ENCODE data around the gene ZNF391. TPM values are rescaled to one million over a fixed set of nuclear protein-coding genes. Genes with fewer than 3 reads are reported as not detected.

Gene ZNF391
- total RNA-seq, 3 donors from 2014 or later, result 2.1 to 5.9 (median 5.2) TPM

- Histone ChIP-seq H3K4me3 (no peak overlapping the region), H3K36me3 (no peaks in the 10 kb centered on the region), H3K27me3 (no peaks in the 10 kb centered on the region), H3K4me1 (no peaks in the 10 kb centered on the region), H3K9me3 (peaks cover 7 to 8% of the 10 kb centered on the region in 2 donors), H3K27ac (no peak overlapping the region)
- no peak for TF ChIP-seq POLR2A (IDR thresholded peaks at IDR 0.05)
- TF ChIP-seq POLR2AphosphoS5 (IDR thresholded peaks at IDR 0.05), result no peak
- TF ChIP-seq CTCF (IDR thresholded peaks at IDR 0.05), result no peak
- intact Hi-C loops (cut with DNase I; ENCODE audit: low total_unique reads), result no loop called here
- DNase-seq (ENCODE audit: low spot score in 2 of 2), result no peak
Observed at GRCh38 chr6:27426045-27426620, 37.6 kb downstream of the ZNF391 start.

GRCh38 chr6:27428502-27428901 is 39.9 kb downstream of the ZNF391 start:
- TF ChIP-seq POLR2AphosphoS5 (IDR thresholded peaks at IDR 0.05) (no peak), POLR2A (IDR thresholded peaks at IDR 0.05) (no peak), CTCF (IDR thresholded peaks at IDR 0.05) (no peak)

DNA sequence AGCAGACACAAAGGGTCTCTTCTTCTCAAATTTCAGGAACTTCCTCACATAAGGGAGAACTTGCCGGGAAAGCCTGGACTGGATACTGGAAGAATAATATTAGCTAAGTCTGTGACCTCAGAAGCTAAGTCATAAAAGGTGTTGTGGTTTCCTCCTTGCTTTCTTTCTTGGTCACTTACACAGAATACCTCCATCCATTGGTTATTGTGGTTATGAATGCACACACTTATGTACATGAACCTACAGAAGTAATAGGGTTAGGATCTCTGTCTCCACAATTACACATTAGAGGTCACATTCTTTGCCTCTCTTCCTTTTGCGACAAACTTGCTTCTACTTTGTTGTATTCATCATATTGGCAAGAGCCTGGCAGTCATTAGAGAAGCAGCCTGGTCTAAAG is 40.4 kb downstream of the ZNF391 start:
- Histone ChIP-seq H3K27ac (no peak overlapping the region), H3K4me1 (no peaks in the 10 kb centered on the region), H3K36me3 (no peaks in the 10 kb centered on the region), H3K27me3 (no peaks in the 10 kb centered on the region), H3K4me3 (no peak overlapping the region), H3K9me3 (peaks cover 7 to 8% of the 10 kb centered on the region in 2 donors)
- no peak for DNase-seq (ENCODE audit: low spot score in 2 of 2)
- intact Hi-C loops (cut with DNase I; ENCODE audit: low total_unique reads), result no loop called here
- no peak for TF ChIP-seq POLR2A (IDR thresholded peaks at IDR 0.05)
- no peak for TF ChIP-seq POLR2AphosphoS5 (IDR thresholded peaks at IDR 0.05)
- no peak for TF ChIP-seq CTCF (IDR thresholded peaks at IDR 0.05)

More at GRCh38 chr6:27428502-27428901, 39.9 kb downstream of the ZNF391 start:
- H3K4me1 ChIP-seq, result no peaks in the 10 kb centered on the region
- no peak overlapping the region for H3K27ac ChIP-seq
- intact Hi-C loops (cut with DNase I; ENCODE audit: low total_unique reads), result no loop called here
- H3K27me3 ChIP-seq, result no peaks in the 10 kb centered on the region
- no peak overlapping the region for H3K4me3 ChIP-seq
- H3K9me3 ChIP-seq, result peaks cover 7 to 8% of the 10 kb centered on the region in 2 donors
- DNase-seq (ENCODE audit: low spot score in 2 of 2), result no peak
- no peaks in the 10 kb centered on the region for H3K36me3 ChIP-seq

- H3K4me3 ChIP-seq, result no peak overlapping the region
- H3K27ac ChIP-seq, result no peak overlapping the region
- H3K9me3 ChIP-seq, result peaks cover 3 to 8% of the 10 kb centered on the region in 2 donors
- intact Hi-C loops (cut with DNase I; ENCODE audit: low total_unique reads), result no loop called here
- TF ChIP-seq POLR2A (IDR thresholded peaks at IDR 0.05), result no peak
- no peak for TF ChIP-seq POLR2AphosphoS5 (IDR thresholded peaks at IDR 0.05)
- TF ChIP-seq CTCF (IDR thresholded peaks at IDR 0.05), result no peak
- H3K36me3 ChIP-seq, result no peaks in the 10 kb centered on the region
- H3K27me3 ChIP-seq, result no peaks in the 10 kb centered on the region
- no peak for DNase-seq (ENCODE audit: low spot score in 2 of 2)
- H3K4me1 ChIP-seq, result no peaks in the 10 kb centered on the region
Observed at GRCh38 chr6:27433714-27434113, 45.2 kb downstream of the ZNF391 start.

DNA sequence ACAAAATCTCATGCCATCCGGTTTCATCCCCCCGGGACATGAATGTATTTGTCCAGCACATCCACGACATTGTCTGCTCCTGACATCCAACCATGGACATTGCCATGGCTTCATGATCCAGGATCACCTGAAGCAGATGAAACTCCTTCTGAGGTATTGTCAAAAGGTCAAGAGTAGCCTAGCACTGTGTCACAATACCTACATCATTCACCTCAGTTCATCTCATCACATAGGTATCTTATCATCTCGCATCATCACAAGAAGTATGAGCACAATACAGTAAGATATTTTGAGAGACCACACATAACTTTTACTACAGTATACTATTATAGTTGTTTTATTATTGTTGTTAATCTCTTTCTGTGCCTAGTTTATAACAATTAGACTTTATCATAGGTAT is 50.8 kb downstream of the ZNF391 start:
- no peak for DNase-seq (ENCODE audit: low spot score in 2 of 2)
- no peaks in the 10 kb centered on the region for H3K27me3 ChIP-seq
- H3K4me3 ChIP-seq, result no peak overlapping the region
- TF ChIP-seq CTCF (IDR thresholded peaks at IDR 0.05) (no peak), POLR2A (IDR thresholded peaks at IDR 0.05) (no peak), POLR2AphosphoS5 (IDR thresholded peaks at IDR 0.05) (no peak)
- intact Hi-C loops (cut with DNase I; ENCODE audit: low total_unique reads), result no loop called here
- H3K9me3 ChIP-seq, result peaks cover 0 to 11% of the 10 kb centered on the region in 2 donors
- H3K27ac ChIP-seq, result no peak overlapping the region
- no peaks in the 10 kb centered on the region for H3K4me1 ChIP-seq
- no peaks in the 10 kb centered on the region for H3K36me3 ChIP-seq
